ENCODE results near the gene SAMD8.
"Not testable (repeated sequence)": the region's sequence is repeated elsewhere in the genome, so short reads cannot be mapped to it uniquely, and the experiment has no call there.

SAMD8 gene

GRCh38 chr10:75211007-75211691 lies 99.7 kb downstream of the SAMD8 start:
- peak overlapping the region; percentile 76 for H3K4me3 ChIP-seq (replicated peaks; ENCODE audit: low read depth, low read length)
- TF ChIP-seq, protein P1, sequence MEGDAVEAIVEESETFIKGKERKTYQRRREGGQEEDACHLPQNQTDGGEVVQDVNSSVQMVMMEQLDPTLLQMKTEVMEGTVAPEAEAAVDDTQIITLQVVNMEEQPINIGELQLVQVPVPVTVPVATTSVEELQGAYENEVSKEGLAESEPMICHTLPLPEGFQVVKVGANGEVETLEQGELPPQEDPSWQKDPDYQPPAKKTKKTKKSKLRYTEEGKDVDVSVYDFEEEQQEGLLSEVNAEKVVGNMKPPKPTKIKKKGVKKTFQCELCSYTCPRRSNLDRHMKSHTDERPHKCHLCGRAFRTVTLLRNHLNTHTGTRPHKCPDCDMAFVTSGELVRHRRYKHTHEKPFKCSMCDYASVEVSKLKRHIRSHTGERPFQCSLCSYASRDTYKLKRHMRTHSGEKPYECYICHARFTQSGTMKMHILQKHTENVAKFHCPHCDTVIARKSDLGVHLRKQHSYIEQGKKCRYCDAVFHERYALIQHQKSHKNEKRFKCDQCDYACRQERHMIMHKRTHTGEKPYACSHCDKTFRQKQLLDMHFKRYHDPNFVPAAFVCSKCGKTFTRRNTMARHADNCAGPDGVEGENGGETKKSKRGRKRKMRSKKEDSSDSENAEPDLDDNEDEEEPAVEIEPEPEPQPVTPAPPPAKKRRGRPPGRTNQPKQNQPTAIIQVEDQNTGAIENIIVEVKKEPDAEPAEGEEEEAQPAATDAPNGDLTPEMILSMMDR (IDR thresholded peaks at IDR 0.05; ENCODE audit: low read depth, low read length, missing control alignments) = no peak
- no peak for DNase-seq (ENCODE audit: extremely low read depth, low read depth)

- peak overlapping the region; percentile 76 for H3K4me3 ChIP-seq (replicated peaks; ENCODE audit: low read depth, low read length)
- no peak for DNase-seq (ENCODE audit: extremely low read depth, low read depth)
- TF ChIP-seq, protein P1 (IDR thresholded peaks at IDR 0.05; ENCODE audit: low read depth, low read length, missing control alignments) = no peak
Observed at GRCh38 chr10:75212343-75212742, 100.9 kb downstream of the SAMD8 start.

DNA sequence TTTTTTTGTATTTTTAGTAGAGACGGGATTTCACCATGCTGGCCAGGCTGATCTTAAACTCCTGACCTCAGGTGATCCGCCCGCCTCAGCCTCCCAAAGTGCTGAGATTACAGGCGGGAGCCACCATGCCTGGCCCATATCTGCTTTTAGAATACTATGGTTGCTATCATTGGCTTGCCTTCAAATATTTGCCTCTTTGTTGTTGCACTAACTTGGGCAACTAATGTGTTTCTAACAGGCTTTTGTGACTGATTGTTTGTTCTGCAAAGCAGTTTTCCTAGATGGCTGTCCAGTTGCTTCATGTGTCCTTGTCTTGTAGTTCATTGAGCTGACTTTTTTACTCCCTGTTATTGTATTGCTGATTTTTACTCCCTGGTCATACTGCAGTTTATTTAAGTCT lies 108.8 kb downstream of the SAMD8 start:
- TF ChIP-seq, protein P1 (IDR thresholded peaks at IDR 0.05; ENCODE audit: low read depth, low read length, missing control alignments) = no peak
- DNase-seq (ENCODE audit: extremely low read depth, low read depth) = no peak
- H3K4me3 ChIP-seq (replicated peaks; ENCODE audit: low read depth, low read length) = no peak overlapping the region

GRCh38 chr10:75221492-75221891 lies 110.0 kb downstream of the SAMD8 start:
- H3K4me3 ChIP-seq (replicated peaks; ENCODE audit: low read depth, low read length); DNase-seq (ENCODE audit: extremely low read depth, low read depth): not testable (repeated sequence)

DNA sequence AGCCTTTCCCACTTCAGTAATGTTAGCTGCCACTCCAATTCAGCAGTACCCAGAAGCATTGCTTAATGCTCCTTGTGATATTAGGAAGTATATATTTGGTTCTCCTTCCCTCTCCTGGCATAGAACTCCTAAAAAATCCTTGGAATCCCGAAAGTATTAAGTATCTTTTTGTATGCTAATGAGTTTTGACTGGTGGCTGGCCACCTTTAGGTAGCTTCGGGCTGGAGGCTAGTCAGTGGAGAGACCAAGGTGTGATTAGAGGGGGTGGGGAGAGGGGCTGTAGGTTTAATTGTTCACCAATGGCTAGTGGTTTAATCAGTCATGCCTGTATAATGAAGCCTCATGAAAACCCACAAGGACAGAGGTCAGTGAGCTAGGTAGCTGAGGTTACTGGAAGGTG lies 112.1 kb downstream of the SAMD8 start:
- DNase-seq (ENCODE audit: extremely low read depth, low read depth) = no peak
- no peak overlapping the region for H3K4me3 ChIP-seq (replicated peaks; ENCODE audit: low read depth, low read length)

DNA sequence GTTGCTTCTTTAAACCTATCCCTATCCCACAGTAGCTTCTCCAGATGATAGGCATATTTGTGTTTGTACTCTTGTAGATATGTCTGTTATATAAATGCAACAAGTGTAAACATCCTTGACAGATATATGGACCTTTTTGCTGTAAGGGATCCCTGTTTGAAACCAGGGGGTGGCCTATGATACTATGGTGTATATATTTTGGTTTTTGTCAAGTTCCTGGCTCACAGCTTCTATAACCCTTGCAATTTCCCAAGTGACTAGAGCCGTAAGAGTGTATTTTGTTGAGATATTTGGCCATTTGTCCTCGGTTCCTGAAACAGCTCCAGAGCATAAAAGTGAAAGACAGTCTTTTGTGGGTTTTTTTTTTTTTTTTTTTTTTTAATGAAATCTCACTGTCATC lies 114.6 kb downstream of the SAMD8 start:
- no peak overlapping the region for H3K4me3 ChIP-seq (replicated peaks; ENCODE audit: low read depth, low read length)
- no peak for DNase-seq (ENCODE audit: extremely low read depth, low read depth)
- TF ChIP-seq, protein P1 (IDR thresholded peaks at IDR 0.05; ENCODE audit: low read depth, low read length, missing control alignments) = no peak

More for the DNA sequence above, 112.1 kb downstream of the SAMD8 start:
- TF ChIP-seq, protein P1 (IDR thresholded peaks at IDR 0.05; ENCODE audit: low read depth, low read length, missing control alignments) = no peak

- DNase-seq (ENCODE audit: extremely low read depth, low read depth) = no peak
- no peak overlapping the region for H3K4me3 ChIP-seq (replicated peaks; ENCODE audit: low read depth, low read length)
- TF ChIP-seq, protein P1 (IDR thresholded peaks at IDR 0.05; ENCODE audit: low read depth, low read length, missing control alignments) = no peak
Observed at GRCh38 chr10:75226656-75227055, 115.2 kb downstream of the SAMD8 start.
